ENCODE measurements around the gene FRS2. TPM values are rescaled to one million over a fixed set of nuclear protein-coding genes. Genes with fewer than 3 reads are reported as not detected.
"Not testable (repeated sequence)": the region's sequence is repeated elsewhere in the genome, so short reads cannot be mapped to it uniquely, and the experiment has no call there.

The FRS2 gene
- total RNA-seq, 2 donors from 2014 or later = 26.8 to 27.9 TPM

DNA sequence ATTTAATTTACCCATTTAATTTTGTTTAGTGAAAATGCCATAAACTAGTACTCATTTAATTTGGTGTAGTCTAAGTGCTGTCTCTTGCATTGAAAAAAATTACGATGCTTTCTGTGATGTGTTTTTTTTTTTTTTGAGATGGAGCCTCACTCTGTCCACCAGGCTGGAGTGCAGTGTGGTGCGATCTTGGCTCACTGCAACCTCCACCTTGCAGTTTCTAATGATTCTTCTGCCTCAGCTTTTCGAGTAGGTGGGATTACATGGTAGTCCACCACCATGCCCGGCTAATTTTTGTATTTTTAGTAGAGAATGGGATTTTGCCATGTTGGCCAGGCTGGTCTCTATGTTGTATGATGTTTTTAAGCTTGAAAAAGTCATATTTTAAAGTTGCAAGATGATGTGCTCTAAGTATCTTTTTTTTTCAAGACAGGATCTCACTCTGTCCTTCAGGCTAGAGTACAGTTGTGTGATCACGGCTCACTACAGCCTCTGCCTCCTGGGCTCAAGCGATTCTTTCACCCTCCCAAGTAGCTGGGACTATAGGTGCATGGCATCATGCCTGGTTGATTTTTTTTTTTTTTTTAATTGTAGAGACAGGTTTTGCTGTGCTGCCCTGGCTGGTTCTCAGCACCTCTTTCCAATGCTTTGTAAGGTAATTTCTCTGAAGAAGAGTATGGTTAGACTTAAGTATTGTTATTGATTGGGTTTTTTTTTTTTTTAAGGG, 131.9 kb downstream of the FRS2 start:
- peaks cover 5% of the 10 kb centered on the region for H3K4me1 Mint-ChIP-seq
- no peaks in the 10 kb centered on the region for H3K27me3 Mint-ChIP-seq
- no peak for ATAC-seq
- DNase-seq = no peak
- no peak overlapping the region for H3K4me3 Mint-ChIP-seq
- H3K36me3 Mint-ChIP-seq (ENCODE audit: low read depth) = peaks cover 9% of the 10 kb centered on the region
- H3K9me3 ChIP-seq (ENCODE audit: control insufficient read depth, low read length, poor library complexity, severe bottlenecking) = no peaks in the 10 kb centered on the region
- H3K27ac Mint-ChIP-seq = peak overlapping the region; percentile 49

DNA sequence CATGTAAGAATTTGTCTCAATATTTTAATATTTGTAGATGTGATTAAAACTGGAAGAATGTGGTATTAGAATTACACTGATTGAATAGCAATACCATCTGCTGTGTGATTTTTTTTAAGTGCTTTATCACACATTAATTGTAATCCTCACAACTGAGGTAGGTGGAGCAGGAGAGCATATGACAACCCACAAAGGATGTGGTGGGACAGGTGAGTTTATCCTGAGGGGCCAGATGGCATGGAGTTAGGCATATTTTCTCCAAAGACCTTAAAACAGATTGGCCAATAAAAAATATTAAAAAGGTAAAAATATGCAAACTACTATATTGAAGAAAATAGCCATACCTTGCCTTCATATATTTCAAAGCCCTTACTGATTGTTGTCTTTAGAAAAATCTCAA, 132.8 kb downstream of the FRS2 start:
- H3K27ac Mint-ChIP-seq = peak overlapping the region; percentile 49
- peaks cover 5% of the 10 kb centered on the region for H3K4me1 Mint-ChIP-seq

DNA sequence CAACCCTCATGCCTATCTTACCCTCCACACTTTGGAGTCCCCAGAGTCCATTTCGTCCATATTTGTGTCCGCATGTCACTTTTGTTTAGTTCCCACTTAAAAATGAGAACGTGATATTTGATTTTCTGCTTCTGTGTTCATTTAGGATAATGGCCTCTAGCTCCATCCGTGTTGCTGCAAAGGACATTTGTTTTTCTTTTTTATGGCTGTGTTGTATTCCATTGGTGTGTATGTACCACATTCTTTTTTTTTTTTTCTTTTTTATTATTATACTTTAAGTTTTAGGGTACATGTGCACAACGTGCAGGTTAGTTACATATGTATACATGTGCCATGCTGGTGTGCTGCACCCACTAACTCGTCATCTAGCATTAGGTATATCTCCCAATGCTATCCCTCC, 133.4 kb downstream of the FRS2 start:
- not testable (repeated sequence) for ATAC-seq; H3K9me3 ChIP-seq (ENCODE audit: control insufficient read depth, low read length, poor library complexity, severe bottlenecking); H3K27me3 Mint-ChIP-seq; H3K27ac Mint-ChIP-seq; H3K4me3 Mint-ChIP-seq; H3K4me1 Mint-ChIP-seq; DNase-seq; H3K36me3 Mint-ChIP-seq (ENCODE audit: low read depth)

More for the DNA sequence above, 132.8 kb downstream of the FRS2 start:
- ATAC-seq = no peak
- H3K27me3 Mint-ChIP-seq = no peaks in the 10 kb centered on the region
- H3K9me3 ChIP-seq (ENCODE audit: control insufficient read depth, low read length, poor library complexity, severe bottlenecking) = no peaks in the 10 kb centered on the region
- DNase-seq = no peak
- no peak overlapping the region for H3K4me3 Mint-ChIP-seq
- H3K36me3 Mint-ChIP-seq (ENCODE audit: low read depth) = peaks cover 9% of the 10 kb centered on the region

DNA sequence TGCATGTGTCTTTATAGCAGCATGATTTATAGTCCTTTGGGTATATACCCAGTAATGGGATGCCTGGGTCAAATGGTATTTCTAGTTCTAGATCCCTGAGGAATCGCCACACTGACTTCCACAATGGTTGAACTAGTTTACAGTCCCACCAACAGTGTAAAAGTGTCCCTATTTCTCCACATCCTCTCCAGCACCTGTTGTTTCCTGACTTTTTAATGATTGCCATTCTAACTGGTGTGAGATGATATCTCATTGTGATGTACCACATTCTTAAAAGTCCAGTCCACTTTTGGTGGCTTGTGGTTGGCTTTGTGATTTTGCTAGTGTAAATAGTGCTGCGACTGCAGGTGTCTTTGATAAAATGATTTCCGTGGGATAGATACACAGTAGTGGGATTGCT, 134.1 kb downstream of the FRS2 start:
- H3K36me3 Mint-ChIP-seq (ENCODE audit: low read depth); H3K9me3 ChIP-seq (ENCODE audit: control insufficient read depth, low read length, poor library complexity, severe bottlenecking); H3K27ac Mint-ChIP-seq; ATAC-seq; DNase-seq; H3K4me1 Mint-ChIP-seq; H3K4me3 Mint-ChIP-seq; H3K27me3 Mint-ChIP-seq: not testable (repeated sequence)

DNA sequence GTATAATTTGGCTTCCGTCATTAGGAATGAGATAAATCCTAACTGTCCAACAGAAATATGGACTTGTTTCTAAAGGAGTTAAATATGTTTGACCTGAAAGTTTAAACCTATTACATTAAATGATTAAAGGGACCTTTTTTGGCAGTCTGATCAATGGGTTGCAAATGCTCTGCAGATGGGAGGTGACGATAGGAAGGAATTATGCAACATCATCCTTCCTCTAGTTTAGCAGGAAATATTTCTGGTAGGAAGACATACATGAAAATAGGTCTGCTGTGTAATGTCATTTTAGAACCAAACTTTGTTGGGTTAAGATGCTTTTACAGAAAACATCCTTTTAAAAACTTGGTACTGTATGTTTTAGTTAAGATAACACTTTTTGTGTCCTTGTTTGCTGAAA, 137.9 kb downstream of the FRS2 start:
- no peaks in the 10 kb centered on the region for H3K9me3 ChIP-seq (ENCODE audit: control insufficient read depth, low read length, poor library complexity, severe bottlenecking)
- H3K4me1 Mint-ChIP-seq = no peaks in the 10 kb centered on the region
- DNase-seq = no peak
- no peak for ATAC-seq
- no peak overlapping the region for H3K27ac Mint-ChIP-seq
- H3K27me3 Mint-ChIP-seq = peaks cover 5% of the 10 kb centered on the region
- no peaks in the 10 kb centered on the region for H3K36me3 Mint-ChIP-seq (ENCODE audit: low read depth)
- H3K4me3 Mint-ChIP-seq = no peak overlapping the region

- no peak overlapping the region for H3K27ac Mint-ChIP-seq
- DNase-seq = no peak
Measured at GRCh38 chr12:69610126-69610525, 139.9 kb downstream of the FRS2 start.

GRCh38 chr12:69610729-69611128, 140.5 kb downstream of the FRS2 start, which contains the start of gene LRRC10:
Gene LRRC10, minus strand, starts transcription at chr12:69610907. Its CDS starts 69 bp downstream, at chr12:69610838.
- no peaks in the 10 kb centered on the region for H3K4me1 Mint-ChIP-seq
- DNase-seq = no peak
- no peak for ATAC-seq
- peaks cover 16% of the 10 kb centered on the region for H3K27me3 Mint-ChIP-seq
- H3K4me3 Mint-ChIP-seq = no peak within 1 kb of the TSS
- H3K9me3 ChIP-seq (ENCODE audit: control insufficient read depth, low read length, poor library complexity, severe bottlenecking) = no peaks in the 10 kb centered on the region
- no peak within 1 kb of the TSS for H3K27ac Mint-ChIP-seq
- H3K36me3 Mint-ChIP-seq (ENCODE audit: low read depth) = no peaks in the 10 kb centered on the region

More at GRCh38 chr12:69610126-69610525, 139.9 kb downstream of the FRS2 start:
- Mint-ChIP-seq H3K27me3 (peaks cover 13% of the 10 kb centered on the region), H3K4me3 (no peak overlapping the region), H3K4me1 (no peaks in the 10 kb centered on the region), H3K36me3 (ENCODE audit: low read depth) (no peaks in the 10 kb centered on the region)
- no peak for ATAC-seq
- H3K9me3 ChIP-seq (ENCODE audit: control insufficient read depth, low read length, poor library complexity, severe bottlenecking) = no peaks in the 10 kb centered on the region

DNA sequence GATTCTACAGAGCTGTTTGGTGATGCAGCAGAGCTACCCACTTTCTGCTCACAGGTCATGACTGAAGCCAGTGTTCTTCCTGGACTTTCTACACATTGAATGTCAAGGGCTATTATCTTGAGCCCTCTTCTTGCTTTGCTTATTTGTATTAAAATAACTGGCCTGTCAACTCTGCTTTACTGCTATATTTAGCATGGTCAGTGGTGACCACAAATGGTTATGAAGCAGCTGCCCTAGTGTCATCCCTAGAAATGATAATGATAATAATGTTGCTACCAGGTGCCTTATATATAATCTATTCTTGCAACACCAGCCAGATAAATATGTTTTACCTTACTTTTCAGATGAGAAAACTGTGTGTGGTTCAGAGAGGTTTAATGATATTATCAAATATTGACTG, 143.2 kb downstream of the FRS2 start:
- Mint-ChIP-seq H3K4me3 (no peak overlapping the region), H3K4me1 (no peaks in the 10 kb centered on the region), H3K36me3 (ENCODE audit: low read depth) (no peaks in the 10 kb centered on the region), H3K27ac (no peak overlapping the region), H3K27me3 (peaks cover 34% of the 10 kb centered on the region)
- ATAC-seq (no peak), DNase-seq (no peak)
- H3K9me3 ChIP-seq (ENCODE audit: control insufficient read depth, low read length, poor library complexity, severe bottlenecking) = no peaks in the 10 kb centered on the region

GRCh38 chr12:69616025-69616424, 145.8 kb downstream of the FRS2 start:
- H3K4me1 Mint-ChIP-seq = no peaks in the 10 kb centered on the region
- ATAC-seq (no peak), DNase-seq (no peak)
- H3K36me3 Mint-ChIP-seq (ENCODE audit: low read depth) = no peaks in the 10 kb centered on the region
- no peak overlapping the region for H3K27ac Mint-ChIP-seq
- H3K27me3 Mint-ChIP-seq = peaks cover 43% of the 10 kb centered on the region
- no peaks in the 10 kb centered on the region for H3K9me3 ChIP-seq (ENCODE audit: control insufficient read depth, low read length, poor library complexity, severe bottlenecking)
- no peak overlapping the region for H3K4me3 Mint-ChIP-seq

DNA sequence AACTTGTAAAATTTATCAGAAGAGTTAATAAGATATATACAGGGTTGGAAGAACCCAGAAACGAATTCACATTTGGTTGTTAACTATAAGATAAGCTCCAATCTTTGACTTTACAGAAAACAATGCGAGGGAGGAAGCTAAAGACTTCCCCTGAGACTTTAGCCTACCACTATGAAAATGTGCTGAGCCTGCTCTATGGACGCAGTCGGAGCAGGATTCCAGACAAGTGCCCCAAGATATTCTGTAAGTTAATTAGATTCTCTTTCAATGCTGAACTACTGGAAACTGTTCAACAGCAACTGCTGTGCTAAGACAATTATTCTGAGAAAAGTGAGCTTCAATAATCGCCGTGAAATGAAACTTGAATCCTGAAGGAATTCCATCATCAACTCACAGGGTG, 148.9 kb downstream of the FRS2 start:
- H3K9me3 ChIP-seq (ENCODE audit: control insufficient read depth, low read length, poor library complexity, severe bottlenecking) = no peaks in the 10 kb centered on the region
- Mint-ChIP-seq H3K27ac (no peak overlapping the region), H3K4me1 (no peaks in the 10 kb centered on the region), H3K27me3 (peaks cover 51% of the 10 kb centered on the region), H3K4me3 (no peak overlapping the region), H3K36me3 (ENCODE audit: low read depth) (no peaks in the 10 kb centered on the region)
- DNase-seq = no peak
- ATAC-seq = no peak

DNA sequence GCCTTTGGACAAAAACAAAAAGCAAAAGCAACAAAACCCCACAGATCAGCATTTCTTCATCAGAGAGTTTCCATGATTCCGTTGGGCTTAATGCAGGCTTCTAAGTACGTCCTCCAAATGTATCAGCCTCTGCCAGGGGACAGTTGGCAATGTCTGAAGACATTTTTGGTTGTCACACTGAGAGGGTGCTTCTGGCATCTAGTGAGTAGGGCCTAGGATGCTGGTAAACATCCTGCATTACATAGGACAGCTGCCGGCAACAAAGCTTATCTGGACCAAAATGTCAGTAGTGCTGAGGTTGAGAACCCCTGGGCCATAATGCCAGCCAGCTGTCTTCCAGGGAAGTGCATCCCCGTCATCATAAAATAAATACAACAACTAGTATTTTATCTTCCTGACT, 149.9 kb downstream of the FRS2 start:
- H3K4me3 Mint-ChIP-seq = no peak overlapping the region
- H3K27me3 Mint-ChIP-seq = peaks cover 54% of the 10 kb centered on the region
- DNase-seq = no peak
- no peaks in the 10 kb centered on the region for H3K9me3 ChIP-seq (ENCODE audit: control insufficient read depth, low read length, poor library complexity, severe bottlenecking)
- no peaks in the 10 kb centered on the region for H3K36me3 Mint-ChIP-seq (ENCODE audit: low read depth)
- ATAC-seq = no peak
- H3K27ac Mint-ChIP-seq = no peak overlapping the region
- H3K4me1 Mint-ChIP-seq = no peaks in the 10 kb centered on the region

DNA sequence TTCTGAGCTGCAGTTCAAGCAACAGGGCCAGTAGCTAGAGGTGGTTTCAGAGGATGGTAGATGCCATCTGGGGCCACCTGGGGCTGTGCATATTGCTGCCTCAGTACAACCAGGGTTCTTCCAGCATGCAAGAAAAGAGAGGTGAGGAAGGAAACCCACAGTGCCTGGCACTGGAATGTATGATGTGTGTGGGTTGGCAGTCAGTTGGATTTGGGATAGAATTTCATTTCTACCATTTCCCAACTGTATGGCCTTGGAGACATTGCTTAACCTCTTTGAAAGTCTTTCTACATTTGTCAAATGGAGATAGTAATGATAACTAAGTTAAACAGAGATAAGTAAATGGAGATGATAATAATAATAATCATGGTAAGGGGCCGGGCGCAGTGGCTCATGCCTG, 150.7 kb downstream of the FRS2 start:
- Mint-ChIP-seq H3K4me3 (no peak overlapping the region), H3K27me3 (peaks cover 58% of the 10 kb centered on the region), H3K4me1 (no peaks in the 10 kb centered on the region), H3K36me3 (ENCODE audit: low read depth) (no peaks in the 10 kb centered on the region), H3K27ac (no peak overlapping the region)
- ATAC-seq = no peak
- no peaks in the 10 kb centered on the region for H3K9me3 ChIP-seq (ENCODE audit: control insufficient read depth, low read length, poor library complexity, severe bottlenecking)
- DNase-seq = no peak

GRCh38 chr12:69621551-69621950, 151.4 kb downstream of the FRS2 start:
- Mint-ChIP-seq H3K36me3 (ENCODE audit: low read depth) (no peaks in the 10 kb centered on the region), H3K4me3 (no peak overlapping the region), H3K27me3 (peaks cover 60% of the 10 kb centered on the region), H3K4me1 (no peaks in the 10 kb centered on the region), H3K27ac (no peak overlapping the region)
- DNase-seq (no peak), ATAC-seq (no peak)
- no peaks in the 10 kb centered on the region for H3K9me3 ChIP-seq (ENCODE audit: control insufficient read depth, low read length, poor library complexity, severe bottlenecking)

DNA sequence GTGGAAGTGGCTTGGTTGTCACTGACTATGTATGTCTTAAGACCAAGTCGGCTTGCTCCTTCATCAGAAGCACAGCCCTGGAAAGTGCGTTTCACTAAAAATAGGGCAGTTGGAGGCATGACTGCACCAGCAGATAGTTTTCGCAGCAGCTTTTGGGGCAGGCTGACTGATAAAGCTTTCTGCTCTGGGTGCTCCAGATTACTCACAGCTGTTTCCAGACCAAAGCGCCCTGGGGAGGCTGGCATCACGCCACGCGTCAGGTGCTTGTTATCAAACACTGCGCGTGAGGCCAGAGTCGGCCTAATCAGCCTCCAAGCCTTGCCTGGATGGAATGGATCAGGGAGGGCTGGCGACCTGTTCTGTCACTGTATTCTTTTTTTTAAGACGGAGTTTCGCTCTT, 153.8 kb downstream of the FRS2 start:
- H3K4me1 Mint-ChIP-seq = no peaks in the 10 kb centered on the region
- ATAC-seq = no peak

More for the DNA sequence above, 153.8 kb downstream of the FRS2 start:
- Mint-ChIP-seq H3K27ac (no peak overlapping the region), H3K27me3 (peaks cover 52% of the 10 kb centered on the region), H3K36me3 (ENCODE audit: low read depth) (no peaks in the 10 kb centered on the region), H3K4me3 (no peak overlapping the region)
- no peak for DNase-seq
- H3K9me3 ChIP-seq (ENCODE audit: control insufficient read depth, low read length, poor library complexity, severe bottlenecking) = no peaks in the 10 kb centered on the region

Measured in T-helper 17 cell (primary cell).